NCI-H748 (cell line): ENCODE measurements around the gene ERMP1.
"Not testable (repeated sequence)": the region's sequence is repeated elsewhere in the genome, so short reads cannot be mapped to it uniquely, and the experiment has no call there.

Source experiments
- DNase-seq: peaks from one replicate; lab custom pipeline; 2025; ENCODE audit not compliant: unreplicated experiment; lab: John Stamatoyannopoulos, UW

The ERMP1 gene

DNA sequence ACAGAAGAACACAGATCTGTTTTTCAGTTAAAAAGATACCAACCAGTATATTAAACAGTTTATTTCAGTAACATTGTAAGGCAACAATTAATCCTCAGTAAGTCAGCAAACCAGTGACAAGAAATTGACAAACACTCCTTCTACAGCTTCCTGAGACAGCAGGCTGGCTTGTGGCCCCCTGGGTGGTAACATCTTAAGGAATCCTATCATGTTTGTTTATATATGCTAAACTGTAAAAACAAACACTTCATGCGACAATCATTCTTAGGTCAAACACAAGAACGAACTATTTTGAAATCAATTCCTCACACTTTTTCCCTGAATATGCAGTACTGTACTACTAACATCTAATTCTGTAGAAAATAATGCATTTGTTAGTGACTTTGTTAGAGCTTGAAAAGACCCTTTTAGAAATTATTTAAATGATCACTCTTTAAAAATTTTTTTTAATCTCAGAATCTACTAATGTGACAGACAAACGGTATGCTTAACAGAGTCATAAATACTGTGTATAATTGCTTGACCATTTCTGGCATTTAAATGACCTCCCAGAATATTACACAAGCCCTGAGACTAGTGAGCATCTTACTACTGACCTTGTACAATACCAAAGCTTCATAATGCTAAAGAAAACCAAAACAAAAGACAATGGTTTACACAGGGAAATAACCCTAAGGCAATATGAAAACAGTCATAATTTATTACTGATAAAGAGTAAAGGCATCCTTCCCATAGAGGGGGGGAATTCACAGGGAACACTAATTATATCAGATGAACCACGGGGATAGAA is 48.2 kb downstream of the ERMP1 start:
- no peak for DNase-seq

GRCh38 chr9:5783982-5784381 is 48.9 kb downstream of the ERMP1 start:
- DNase-seq = no peak

- DNase-seq = not testable (repeated sequence)
Measured at GRCh38 chr9:5783420-5783819, 49.5 kb downstream of the ERMP1 start.

DNA sequence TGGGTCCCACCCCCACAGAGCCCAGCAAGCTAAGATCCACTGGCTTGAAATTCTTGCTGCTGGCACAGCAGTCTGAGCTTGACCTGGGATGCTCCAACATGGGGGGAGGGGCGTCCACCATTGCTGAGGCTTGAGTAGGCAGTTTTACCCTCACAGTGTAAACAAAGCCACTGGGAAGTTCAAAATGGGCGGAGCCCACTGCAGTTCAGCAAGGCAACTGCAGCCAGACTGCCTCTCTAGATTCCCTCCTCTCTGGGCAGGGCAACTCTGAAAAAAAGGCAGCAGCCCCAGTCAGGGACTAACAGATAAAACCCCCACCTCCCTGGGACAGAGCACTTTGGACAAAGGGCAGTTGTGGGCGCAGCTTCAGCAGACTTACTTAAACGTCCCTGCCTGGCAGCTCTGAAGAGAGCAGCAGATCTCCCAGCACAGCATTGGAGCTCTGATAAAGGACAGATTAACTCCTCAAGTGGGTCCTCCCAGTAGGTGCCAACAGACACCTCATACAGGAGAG is 53.2 kb downstream of the ERMP1 start:
- not testable (repeated sequence) for DNase-seq

- DNase-seq = peak; percentile 1
Measured at GRCh38 chr9:5778805-5779204, 54.1 kb downstream of the ERMP1 start.

GRCh38 chr9:5773324-5773999 is 59.5 kb downstream of the ERMP1 start:
- no peak for DNase-seq

DNA sequence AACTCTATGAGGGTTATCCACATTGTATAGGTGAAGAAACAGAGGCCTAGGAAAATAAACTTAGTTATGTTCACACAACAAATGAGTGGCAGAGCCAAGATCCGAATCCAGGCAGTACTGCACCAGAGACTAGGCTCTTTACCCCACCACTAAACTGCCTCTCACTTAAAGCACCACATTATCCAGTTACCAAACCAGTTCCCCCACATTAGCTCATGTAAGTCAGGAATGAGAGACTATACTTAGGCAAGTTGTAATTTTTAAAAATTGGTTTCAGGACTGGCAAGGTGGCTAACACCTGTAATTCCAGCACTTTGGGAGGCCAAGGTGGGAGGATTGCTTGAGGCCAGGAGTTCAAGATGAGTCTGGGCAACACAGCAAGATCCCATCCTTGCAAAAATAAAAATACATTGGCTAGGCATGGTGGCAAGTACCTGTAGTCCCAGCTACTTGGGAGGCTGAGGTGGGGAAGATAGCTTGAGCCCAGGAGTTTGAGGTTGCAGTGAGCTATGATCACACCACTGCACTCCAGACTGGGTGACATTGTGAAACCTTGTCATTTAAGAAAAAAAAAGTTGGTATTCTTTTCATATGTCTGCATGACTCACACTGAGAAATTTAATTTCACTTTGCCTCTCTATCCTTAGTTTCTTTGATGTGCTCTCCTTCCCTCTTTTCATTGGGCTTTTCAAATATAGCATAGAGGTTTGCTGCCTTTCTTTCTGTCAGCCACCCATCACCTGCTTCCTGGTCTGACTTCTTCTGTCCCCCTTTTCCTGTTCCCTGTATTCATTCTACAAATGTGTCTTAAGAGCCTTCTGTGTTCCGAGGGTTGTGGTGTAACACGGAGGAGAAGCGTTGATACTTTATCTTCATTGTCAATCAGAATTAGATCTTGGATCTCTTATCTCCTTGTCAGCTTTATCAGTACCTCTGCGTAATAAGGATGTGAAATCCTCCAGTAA is 64.7 kb downstream of the ERMP1 start:
- DNase-seq = no peak

DNA sequence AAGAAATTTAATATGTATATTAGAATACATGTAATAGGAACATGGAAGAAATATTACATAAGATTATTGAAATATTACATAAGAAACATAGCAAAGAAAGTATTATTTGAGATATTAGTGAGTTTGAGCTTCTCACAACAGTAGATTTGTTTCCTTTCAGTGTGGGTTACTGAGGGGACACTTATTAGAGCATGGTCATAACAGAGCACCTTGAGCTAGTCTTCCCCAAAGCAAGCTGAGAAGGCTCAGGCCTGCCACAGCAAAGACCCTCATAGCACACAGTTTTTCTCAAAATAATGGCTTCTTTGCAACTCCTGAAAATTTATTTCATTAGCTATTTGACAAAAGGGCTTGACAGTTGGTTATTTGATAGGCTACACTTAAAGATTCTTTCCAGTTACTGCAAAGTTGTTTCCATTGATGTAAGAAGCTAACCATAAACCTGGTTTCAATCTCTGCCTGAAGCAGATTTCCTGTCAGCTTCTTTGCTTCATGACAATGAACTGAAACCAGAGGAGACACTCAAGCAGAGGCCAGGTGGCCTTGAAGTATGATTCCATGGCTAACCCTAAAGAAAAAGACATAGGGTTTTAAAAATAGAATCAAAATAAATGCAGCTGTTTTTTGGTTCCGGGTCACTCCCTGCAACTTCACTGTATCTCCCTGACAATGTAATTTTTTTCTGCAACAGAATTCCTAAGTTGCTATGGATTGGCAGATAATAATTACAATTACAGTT is 68.6 kb downstream of the ERMP1 start:
- DNase-seq = no peak

- DNase-seq = no peak
Measured at GRCh38 chr9:5762421-5762820, 70.5 kb downstream of the ERMP1 start.

DNA sequence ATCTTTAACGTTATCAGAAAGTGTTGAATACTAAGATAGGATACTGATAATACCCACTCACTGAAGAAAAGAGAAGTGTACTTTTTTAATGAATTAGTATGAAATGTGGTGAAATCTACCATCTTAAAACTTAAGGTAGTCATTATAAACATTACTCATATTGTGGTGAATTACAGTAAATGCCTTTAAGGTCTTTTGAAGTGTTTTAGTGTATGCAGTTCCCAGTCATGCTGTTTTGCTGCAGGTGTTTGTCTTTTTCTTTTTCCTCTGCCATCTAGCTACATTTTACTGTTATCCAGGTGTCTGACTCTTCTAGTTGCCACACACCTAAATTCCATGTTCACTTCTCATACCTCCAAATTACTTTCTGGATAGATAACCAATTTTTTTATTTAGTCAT is 72.6 kb downstream of the ERMP1 start:
- DNase-seq = no peak

GRCh38 chr9:5756633-5757032 is 76.3 kb downstream of the ERMP1 start:
- DNase-seq = no peak

- DNase-seq = no peak
Measured at GRCh38 chr9:5750569-5750968, 82.3 kb downstream of the ERMP1 start.

GRCh38 chr9:5749306-5749705 is 83.6 kb downstream of the ERMP1 start:
- DNase-seq = no peak

DNA sequence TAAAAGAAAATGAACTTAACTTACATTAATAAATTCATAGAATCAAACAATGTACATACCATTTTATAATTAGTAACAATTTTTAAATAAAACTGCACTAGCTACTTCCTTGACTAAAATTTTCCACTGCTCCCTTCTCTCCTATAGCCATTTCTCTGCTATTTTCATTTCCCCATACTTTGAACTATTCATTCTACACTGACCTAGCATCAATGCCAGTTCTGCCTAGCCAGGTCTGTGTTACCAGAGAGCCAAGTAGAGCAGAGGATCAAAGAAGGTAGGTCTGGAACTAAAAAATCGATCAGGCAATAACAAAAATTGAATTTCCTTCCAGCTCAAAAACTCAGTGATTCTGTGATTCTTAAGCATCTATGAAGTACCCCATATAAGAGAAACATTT is 84.5 kb downstream of the ERMP1 start:
- DNase-seq = no peak

DNA sequence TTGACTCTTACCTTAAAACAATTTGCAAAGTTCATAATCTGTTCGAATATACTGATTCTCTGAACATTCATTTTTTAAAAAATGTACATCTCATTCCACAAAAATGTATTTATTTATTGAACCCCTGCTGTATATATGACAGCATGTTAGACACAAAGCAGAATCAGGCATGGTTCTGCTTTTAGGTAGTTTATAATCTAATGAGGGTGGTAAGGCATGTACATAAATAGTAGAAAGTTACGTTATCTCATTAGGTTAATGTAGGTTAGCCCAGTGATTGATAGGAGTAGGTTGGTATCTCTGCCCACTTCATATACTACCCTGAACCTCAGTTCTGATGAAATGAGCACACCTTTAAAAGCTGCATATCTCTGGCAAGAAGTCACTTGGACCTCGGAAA is 89.8 kb downstream of the ERMP1 start:
- no peak for DNase-seq

DNA sequence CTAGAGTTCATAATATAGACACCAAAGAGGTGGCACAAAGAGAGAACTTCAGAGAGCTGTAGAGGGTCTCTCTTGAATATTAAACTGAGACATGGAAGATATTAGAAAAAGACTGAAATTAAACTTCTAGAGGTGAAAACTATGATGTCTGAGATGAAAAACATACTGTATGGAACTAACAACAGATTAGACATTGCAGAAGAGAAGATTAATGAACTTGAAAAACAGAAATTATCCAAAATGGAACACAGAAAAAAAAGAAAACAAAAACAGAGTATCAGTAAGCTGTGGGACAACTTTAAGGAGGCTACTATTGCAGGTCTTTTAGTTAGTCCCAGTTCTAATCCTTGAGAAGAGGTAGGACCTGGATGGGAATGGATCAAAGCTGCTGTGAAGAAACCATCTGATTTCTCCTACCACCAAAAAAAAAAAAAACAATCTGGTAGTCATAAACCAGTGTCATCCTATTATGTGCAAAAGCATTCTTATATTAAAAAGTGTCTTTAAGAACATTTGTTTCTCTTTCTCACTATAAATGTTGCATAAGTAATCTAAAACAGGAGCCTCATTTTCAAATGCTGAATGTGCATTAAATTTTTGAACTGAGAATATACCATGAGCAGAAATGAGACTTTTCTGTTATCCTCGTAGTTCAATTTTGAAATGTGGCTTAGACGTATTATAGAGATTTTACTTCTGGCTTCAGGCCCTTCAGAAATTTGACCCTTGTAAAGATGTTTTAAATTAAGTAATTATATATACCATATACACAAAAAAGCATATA is 96.2 kb downstream of the ERMP1 start:
- no peak for DNase-seq

DNA sequence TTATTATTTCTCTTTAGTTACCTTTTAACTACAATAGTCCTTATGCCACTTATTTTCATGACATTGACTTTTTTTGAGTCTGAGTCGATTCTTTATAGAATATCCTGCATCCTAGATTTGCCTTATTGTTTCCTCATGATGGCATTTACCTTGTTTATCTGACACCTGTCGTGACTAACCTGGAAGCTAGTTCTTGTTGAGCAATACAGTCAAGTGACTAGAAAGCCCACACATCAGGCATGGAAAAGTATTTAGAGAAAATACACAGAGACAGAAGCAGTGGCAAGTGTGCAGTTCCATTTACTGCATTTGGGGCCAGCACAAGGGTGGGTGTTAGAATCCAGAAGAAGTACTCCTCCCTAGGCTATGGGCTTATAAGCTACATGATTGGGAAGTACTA is 97.8 kb downstream of the ERMP1 start:
- DNase-seq = no peak
